HPDE6-E6E7 (cell line): Measurements from ENCODE around the gene RPS14.

ENCODE experiments used
- DNase-seq: peaks from one replicate; pipeline ENCODE4 v3.0.0; 2011; ENCODE audit warnings: missing footprints; ENCODE audit errors: extremely low spot score

RPS14 gene

GRCh38 chr5:150449517-150450339 is at the start of gene RPS14:
Gene RPS14 (minus strand): TSS chr5:150449739. CDS start chr5:150447733, 2,006 bp downstream.
- DNase-seq: peak; percentile 93

DNA sequence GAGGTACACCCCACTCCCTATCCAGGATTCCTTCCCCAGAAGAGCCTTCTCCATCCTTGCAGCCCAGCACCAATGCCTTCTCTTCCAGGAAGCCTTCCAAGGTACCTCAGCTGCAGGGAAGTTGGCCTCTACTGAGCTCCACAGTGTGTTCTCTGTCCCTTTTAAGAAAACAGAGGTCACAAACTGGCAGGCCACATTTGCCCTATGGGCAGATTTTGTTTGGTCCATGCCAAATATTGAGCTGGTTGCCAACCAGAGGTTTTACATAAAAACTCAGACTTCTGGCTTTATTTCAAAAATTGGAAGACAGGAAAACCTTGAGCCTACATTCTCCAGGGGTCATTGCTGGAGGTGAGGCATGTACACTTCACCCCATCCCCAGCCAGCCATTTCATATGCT is 49.4 kb upstream of the RPS14 start:
- no peak for DNase-seq

DNA sequence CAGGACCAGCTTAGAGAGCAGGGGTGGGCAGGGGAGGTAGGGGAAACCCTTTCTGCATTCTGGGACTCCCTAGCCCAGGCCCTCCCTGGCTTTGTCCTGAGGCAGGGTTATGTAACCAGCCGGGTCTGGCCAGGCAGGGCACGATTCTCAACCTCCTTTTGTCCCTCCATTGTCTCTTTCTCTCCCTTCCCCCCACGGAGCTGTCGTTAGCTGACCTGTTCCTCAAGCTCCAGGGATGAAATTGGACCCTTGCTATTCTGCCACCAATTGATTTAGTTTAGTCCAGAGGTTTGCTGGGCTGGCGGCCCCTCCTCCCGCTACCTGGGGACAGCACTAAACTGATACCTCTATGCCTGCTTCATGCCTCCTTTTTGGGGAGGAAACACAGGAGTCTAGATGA is 49.0 kb upstream of the RPS14 start:
- no peak for DNase-seq

- no peak for DNase-seq
Observed at GRCh38 chr5:150497989-150498317, 48.4 kb upstream of the RPS14 start.

- DNase-seq: peak; percentile 99
Observed at GRCh38 chr5:150497274-150497988, 47.9 kb upstream of the RPS14 start.

DNA sequence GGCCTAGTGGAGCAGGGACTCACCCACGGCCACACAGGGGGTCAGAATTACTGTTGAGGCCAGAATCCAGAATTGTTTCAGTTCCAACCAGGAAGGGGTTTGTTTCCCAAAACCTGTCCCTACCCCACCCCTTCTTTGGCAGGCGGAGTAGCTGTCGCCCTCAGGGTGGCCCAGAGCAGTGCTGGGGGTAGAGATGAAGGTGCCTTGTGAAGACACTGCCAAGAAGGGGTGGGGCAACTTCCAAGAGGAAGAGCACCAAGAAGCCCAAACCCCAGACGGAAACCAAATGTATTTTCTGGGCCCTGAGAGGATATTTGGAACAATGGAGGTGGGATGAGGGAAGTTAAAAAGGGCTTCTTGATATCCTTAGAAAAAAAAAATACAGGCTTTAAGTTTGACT is 47.0 kb upstream of the RPS14 start:
- DNase-seq: no peak

DNA sequence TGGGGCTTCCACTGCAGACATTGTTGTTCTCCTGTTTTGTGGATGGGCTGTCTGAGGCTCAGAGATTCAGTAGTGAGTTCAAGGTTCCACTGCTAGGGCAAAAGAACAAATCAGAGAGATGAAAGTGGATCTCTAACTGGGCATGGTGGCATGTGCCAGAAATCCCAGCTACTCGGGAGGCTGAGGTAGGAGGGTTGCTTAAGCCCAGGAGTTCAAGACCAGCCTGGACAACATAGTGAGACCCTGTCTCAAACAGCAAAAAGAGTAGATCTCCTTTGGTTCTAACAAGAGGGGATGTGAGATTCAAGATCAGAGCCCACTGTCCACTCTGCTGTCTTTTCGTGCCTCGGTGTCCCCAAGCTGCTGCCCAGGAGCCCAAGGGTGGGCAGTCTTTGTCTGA is 46.6 kb upstream of the RPS14 start:
- no peak for DNase-seq

GRCh38 chr5:150492621-150493020 is 43.1 kb upstream of the RPS14 start:
- peak; percentile 97 for DNase-seq

GRCh38 chr5:150491876-150492275 is 42.3 kb upstream of the RPS14 start:
- no peak for DNase-seq

GRCh38 chr5:150490754-150491153 is 41.2 kb upstream of the RPS14 start:
- DNase-seq: no peak

DNA sequence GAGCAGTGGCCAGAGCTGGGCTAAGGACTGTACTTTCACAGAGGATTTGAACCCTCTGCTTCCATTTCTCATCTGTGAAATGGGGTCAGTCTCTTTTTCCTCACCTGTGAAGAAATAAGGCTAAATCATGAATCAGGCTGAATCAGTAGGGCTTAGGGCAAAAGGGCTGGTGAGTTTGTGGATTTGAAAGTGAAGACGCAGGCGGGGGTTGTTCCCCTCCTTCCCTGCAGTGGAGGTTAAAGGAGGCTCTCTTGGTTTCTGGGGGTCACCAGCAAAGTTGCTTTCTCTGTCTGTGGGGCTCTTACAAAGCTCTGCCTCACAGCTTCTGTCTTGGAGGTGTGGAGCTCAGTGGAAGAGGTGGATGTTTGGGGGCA is 40.7 kb upstream of the RPS14 start:
- DNase-seq: no peak

DNA sequence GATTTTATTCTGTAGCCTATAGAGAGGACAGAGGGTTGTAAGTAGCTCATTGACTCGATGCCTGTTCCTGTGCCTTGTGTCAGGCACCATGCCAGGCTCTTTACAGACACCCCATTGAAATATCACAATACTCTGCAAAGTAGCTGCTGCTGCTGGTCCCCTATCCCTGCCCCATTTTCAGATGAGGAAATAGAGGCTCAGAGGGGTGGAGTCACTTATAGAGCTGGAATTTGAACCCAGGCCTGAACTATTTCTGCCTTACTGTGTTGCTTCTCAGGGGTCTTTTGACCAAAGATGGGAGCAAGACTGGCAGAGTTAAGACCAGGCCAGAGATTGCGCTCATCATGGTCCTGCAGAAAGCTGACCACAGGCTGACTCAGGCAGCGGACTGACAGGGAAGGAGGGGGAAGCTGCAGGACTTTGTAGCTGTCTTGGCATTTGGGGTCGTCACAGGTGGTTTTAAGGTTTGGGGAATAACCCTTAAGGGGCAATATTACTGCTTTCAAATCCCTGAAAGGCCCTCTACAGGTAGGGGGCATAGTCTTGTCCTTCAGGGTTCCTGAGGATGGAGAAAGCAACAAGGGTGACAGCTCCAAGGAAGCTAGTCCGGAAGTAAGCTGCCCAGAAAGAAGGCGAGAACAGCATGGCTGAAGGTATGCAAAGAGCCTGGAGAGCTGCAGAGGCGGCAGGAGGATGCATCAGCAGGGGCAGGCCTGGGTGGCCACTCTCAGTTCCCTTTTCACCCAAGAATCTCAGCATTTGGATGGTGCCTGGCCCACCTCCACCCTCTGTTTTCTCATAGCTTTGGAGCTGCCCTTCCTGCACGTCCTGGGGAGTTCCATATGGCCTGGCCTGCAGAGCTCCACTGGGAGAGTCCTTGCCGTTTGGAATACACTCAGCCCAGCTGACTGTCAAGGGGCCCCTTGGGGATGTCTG is 40.1 kb upstream of the RPS14 start:
- no peak for DNase-seq

DNA sequence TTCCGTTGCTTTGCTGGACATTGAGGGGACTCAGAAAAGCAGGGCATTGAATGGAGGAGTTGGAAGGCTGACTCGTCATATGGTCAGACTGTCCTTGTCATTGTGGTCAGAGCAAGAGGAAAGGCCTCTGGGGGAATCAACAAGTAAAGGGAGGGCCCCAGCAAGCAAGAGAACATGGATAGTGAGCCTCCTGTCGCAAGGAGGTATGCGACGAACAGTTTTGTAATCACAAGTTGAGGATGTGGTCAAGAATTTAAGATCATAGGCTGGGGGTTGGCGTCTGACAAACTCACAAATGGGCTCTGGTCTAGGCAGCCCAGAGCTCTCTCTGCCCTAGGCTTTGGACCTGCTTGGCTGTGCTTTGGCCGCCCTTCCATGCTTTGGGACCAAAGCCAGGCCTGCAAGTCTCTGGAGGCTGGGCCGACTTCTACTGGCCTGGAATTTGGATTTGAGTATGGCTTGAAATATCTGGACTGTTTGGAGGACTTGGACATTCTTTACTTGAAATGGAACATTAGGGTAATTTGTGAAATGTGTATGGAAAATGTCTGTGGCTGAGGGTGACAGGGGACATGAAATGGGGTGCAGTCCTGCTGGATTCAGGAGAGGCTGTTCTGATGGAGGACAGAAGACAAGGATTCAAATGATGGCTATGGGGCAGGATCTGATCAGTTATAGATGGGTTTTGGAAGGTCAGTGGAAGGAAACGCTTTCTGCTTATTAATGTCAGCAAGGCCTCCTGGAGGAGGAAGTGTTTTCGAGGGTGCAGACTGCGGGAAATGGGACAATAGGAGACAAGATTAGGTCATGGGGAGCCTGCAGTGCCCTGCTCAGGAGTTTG is 39.2 kb upstream of the RPS14 start:
- DNase-seq: no peak

GRCh38 chr5:150487199-150488061 is 37.9 kb upstream of the RPS14 start:
- no peak for DNase-seq

- no peak for DNase-seq
Observed at GRCh38 chr5:150486402-150487198, 37.1 kb upstream of the RPS14 start.

DNA sequence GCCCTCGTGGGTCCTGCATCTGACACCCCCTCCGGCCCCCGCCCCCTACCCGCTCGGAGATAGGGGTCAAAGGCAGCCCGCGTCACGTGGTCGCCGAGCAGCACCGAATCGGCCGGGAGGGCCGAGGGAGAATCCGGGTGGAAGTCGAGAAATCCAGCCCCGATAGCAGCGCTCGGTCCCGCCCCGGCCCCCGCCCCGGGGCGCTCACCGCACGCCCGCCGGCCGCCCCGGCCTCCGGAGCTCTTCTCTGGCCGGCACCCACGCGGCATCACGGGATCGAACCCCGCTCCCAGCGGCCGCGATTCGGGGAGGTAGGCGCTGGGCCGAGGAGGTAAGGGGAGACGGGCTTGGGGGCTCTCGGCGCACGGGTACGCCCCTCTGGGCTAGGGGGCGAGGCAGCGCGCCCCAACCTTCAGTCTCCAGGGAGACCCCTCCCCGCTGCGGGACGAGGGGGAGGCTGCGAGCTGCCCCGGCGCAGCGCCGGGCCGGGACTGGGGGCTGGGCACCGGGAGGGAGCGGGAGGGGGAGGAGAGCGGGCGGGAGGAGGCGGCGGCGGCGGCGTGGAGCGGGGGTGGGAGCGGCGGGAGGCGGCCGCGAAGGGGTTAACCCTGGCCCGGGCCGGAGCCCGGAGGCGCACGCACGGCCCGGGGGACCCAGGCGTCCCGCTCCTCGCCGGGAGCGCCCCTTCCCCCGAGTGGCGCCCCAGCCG is 36.3 kb upstream of the RPS14 start:
- DNase-seq: no peak

DNA sequence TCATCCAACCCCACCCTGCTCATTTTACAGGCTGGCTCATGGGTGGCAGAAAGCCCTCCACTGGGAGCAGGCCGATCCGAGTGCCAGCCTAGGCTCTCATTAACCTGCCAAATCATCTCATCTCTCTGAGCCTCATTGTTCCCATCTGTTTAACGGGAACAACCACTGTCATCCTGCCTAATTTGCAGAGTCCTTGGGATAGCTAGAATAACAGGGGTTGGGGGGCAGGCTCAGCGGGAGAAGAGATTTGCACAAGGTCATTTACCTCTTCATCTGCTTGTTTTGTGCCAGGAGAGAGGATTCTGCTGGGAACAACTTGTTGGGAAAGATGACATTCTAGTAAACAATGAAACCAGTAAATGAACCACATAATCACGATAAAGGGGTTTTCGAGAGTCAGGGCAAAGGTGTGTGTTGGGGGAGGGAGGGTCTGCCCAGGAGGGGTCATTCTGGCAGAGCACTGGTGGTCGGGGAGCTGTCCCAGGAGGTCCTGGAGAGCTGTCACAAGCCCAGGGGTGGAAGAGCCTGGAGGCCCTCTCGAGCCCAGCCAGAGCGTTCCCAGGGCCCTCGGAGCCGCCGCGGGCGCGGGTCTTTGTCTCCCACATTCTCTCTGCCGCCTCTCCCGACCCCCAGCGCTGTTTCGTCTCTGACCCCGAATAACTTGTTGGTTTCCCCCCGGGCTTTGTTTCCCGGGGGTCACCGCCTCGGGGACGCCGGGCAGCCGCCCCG is 35.6 kb upstream of the RPS14 start:
- DNase-seq: no peak

GRCh38 chr5:150481972-150482406 is 32.5 kb upstream of the RPS14 start:
- no peak for DNase-seq
